Inflammatory macrophage (primary cell): ENCODE data around the gene R3HDM2.

ENCODE experiments used
- DNase-seq, 2 donors: peaks; one replicate each; pipeline ENCODE4 v3.0.0-alpha.2; 2020 to 2022

Gene R3HDM2

GRCh38 chr12:57237932-57238853 is 192.7 kb downstream of the R3HDM2 start:
- DNase-seq = no peak

GRCh38 chr12:57237596-57237931 is 193.3 kb downstream of the R3HDM2 start:
- no peak for DNase-seq

GRCh38 chr12:57236925-57237595 is 193.8 kb downstream of the R3HDM2 start:
- no peak for DNase-seq

GRCh38 chr12:57236201-57236924 is 194.5 kb downstream of the R3HDM2 start:
- no peak for DNase-seq

- no peak for DNase-seq
Observed at GRCh38 chr12:57235728-57236131, 195.1 kb downstream of the R3HDM2 start.

GRCh38 chr12:57235017-57235727 is 195.7 kb downstream of the R3HDM2 start:
- DNase-seq = no peak

- DNase-seq = peak; percentile 65 to 77
Observed at GRCh38 chr12:57234571-57235016, 196.2 kb downstream of the R3HDM2 start.

GRCh38 chr12:57234233-57234570 is 196.6 kb downstream of the R3HDM2 start:
- no peak for DNase-seq

- DNase-seq = peak; percentile 66 to 81
Observed at GRCh38 chr12:57233357-57234232, 197.2 kb downstream of the R3HDM2 start.

GRCh38 chr12:57232156-57232756 is 198.6 kb downstream of the R3HDM2 start:
- DNase-seq = no peak

GRCh38 chr12:57231276-57232021 is 199.4 kb downstream of the R3HDM2 start:
- no peak for DNase-seq

- DNase-seq = no peak
Observed at GRCh38 chr12:57230381-57231155, 200.3 kb downstream of the R3HDM2 start.

- peak; percentile 96 to 98 for DNase-seq
Observed at GRCh38 chr12:57229634-57230380, 201.0 kb downstream of the R3HDM2 start, which contains the start of gene SHMT2. Gene SHMT2 (plus strand): TSS chr12:57229711. CDS start chr12:57229779, 68 bp downstream.

- DNase-seq = peak; percentile 62 to 70
Observed at GRCh38 chr12:57229046-57229633, 201.7 kb downstream of the R3HDM2 start.

GRCh38 chr12:57227315-57228115 is 203.3 kb downstream of the R3HDM2 start:
- no peak for DNase-seq

- no peak for DNase-seq
Observed at GRCh38 chr12:57226588-57227314, 204.1 kb downstream of the R3HDM2 start.
